Liver (tissue), 9 donors: ENCODE results near the gene IL17REL. TPM values are rescaled to one million over a fixed set of nuclear protein-coding genes. Genes with fewer than 3 reads are reported as not detected.
A peak's percentile ranks its signal among the peaks of the same experiment; 100 is the strongest.

Source experiments
- DNase-seq: peaks from one replicate; pipeline ENCODE4 v3.0.0-alpha.2; 2017; ENCODE audit warnings: low spot score
- H3K27ac ChIP-seq, 2 donors: one replicate each; pipeline ENCODE4 v1.7.0; 2013; ENCODE audit warnings: inconsistent platforms in 2 of 2, low read length in 2 of 2, control low read depth in 1 of 2, low read depth in 1 of 2, mild to moderate bottlenecking in 1 of 2
- H3K27me3 ChIP-seq, 4 donors: one replicate each; pipeline versions ENCODE4 v1.6.1 to v1.7.0; 2013; ENCODE audit warnings: low read length in 3 of 4, inconsistent platforms in 1 of 4, mild to moderate bottlenecking in 1 of 4, moderate library complexity in 1 of 4; ENCODE audit not compliant: control insufficient read depth in 4 of 4, insufficient read depth in 4 of 4
- H3K36me3 ChIP-seq, 4 donors: one replicate each; pipeline versions ENCODE4 v1.6.1 to v1.7.0; 2013; ENCODE audit warnings: low read length in 3 of 4, mild to moderate bottlenecking in 3 of 4, low read depth in 1 of 4, moderate library complexity in 1 of 4; ENCODE audit not compliant: control insufficient read depth in 4 of 4, insufficient read depth in 3 of 4
- H3K4me1 ChIP-seq, 4 donors: one replicate each; pipeline versions ENCODE4 v1.6.1 to v1.7.0; 2013; ENCODE audit warnings: low read length in 3 of 4, mild to moderate bottlenecking in 3 of 4, moderate library complexity in 1 of 4; ENCODE audit not compliant: control insufficient read depth in 4 of 4, insufficient read depth in 4 of 4
- H3K4me3 ChIP-seq, 3 donors: one replicate each; pipeline versions ENCODE4 v1.6.1 to v1.7.0; 2013; ENCODE audit warnings: low read length in 3 of 3, control low read depth in 1 of 3, low read depth in 1 of 3, mild to moderate bottlenecking in 1 of 3
- H3K9ac ChIP-seq, 2 donors: one replicate each; pipeline ENCODE4 v1.7.0; 2013; ENCODE audit warnings: low read length in 2 of 2, mild to moderate bottlenecking in 2 of 2, moderate library complexity in 2 of 2, control low read depth in 1 of 2, low read depth in 1 of 2
- H3K9me3 ChIP-seq, 4 donors: one replicate each; pipeline versions ENCODE4 v1.6.1 to v1.7.0; 2013; ENCODE audit warnings: low read length in 3 of 4; ENCODE audit not compliant: control insufficient read depth in 4 of 4
- EGR1 ChIP-seq, 2 donors: IDR thresholded peaks; 2 replicates each; pipeline ENCODE4 v1.6.1; 2016 to 2018; ENCODE audit warnings: antibody characterized with exemption in 2 of 2, low read depth in 2 of 2
- FOXA1 ChIP-seq: IDR thresholded peaks from 2 replicates; pipeline ENCODE4 v1.6.1; 2016; ENCODE audit warnings: antibody characterized with exemption
- FOXA2 ChIP-seq: IDR thresholded peaks from 2 replicates; pipeline ENCODE4 v1.6.1; 2016; ENCODE audit warnings: antibody characterized with exemption
- GABPA ChIP-seq, 2 donors: IDR thresholded peaks in 1 of 2; conservative IDR thresholded peaks in 1 of 2; 2 replicates each; pipeline ENCODE4 v1.6.1; 2016; ENCODE audit warnings: antibody characterized with exemption in 2 of 2, mild to moderate bottlenecking in 1 of 2, moderate library complexity in 1 of 2
- HNF4A ChIP-seq, 2 donors: conservative IDR thresholded peaks; 2 replicates each; pipeline ENCODE4 v1.6.1; 2016; ENCODE audit warnings: antibody characterized with exemption in 2 of 2, mild to moderate bottlenecking in 2 of 2
- HNF4G ChIP-seq: IDR thresholded peaks from 2 replicates; pipeline ENCODE4 v1.6.1; 2016; ENCODE audit warnings: antibody characterized with exemption
- JUND ChIP-seq, 2 donors: IDR thresholded peaks; 2 replicates each; pipeline ENCODE4 v1.6.1; 2016; ENCODE audit warnings: antibody characterized with exemption in 2 of 2
- NR2F2 ChIP-seq: IDR thresholded peaks from 2 replicates; pipeline ENCODE4 v1.6.1; 2016; ENCODE audit warnings: antibody characterized with exemption
- RAD21 ChIP-seq, 2 donors: IDR thresholded peaks; 2 replicates each; pipeline ENCODE4 v1.6.1; 2016; ENCODE audit warnings: antibody characterized with exemption in 2 of 2, mild to moderate bottlenecking in 2 of 2
- RXRA ChIP-seq, 2 donors: IDR thresholded peaks; 2 replicates each; pipeline ENCODE4 v1.6.1; 2017 to 2018; ENCODE audit warnings: antibody characterized with exemption in 2 of 2, mild to moderate bottlenecking in 1 of 2
- SP1 ChIP-seq: IDR thresholded peaks from 2 replicates; pipeline ENCODE4 v1.6.1; 2018; ENCODE audit warnings: antibody characterized with exemption, mild to moderate bottlenecking
- TAF1 ChIP-seq: conservative IDR thresholded peaks from 2 replicates; pipeline ENCODE4 v1.6.1; 2016; ENCODE audit warnings: antibody characterized with exemption, mild to moderate bottlenecking
- YY1 ChIP-seq: IDR thresholded peaks from 2 replicates; pipeline ENCODE4 v1.6.1; 2016; ENCODE audit warnings: antibody characterized with exemption, mild to moderate bottlenecking
- WGBS: extraction: QIAGEN DNeasy Blood & Tissue Kit; methylation state at CpG from one replicate; pipeline ENCODE4 v1.1.7; 2013; 5-methylcytosine and 5-hydroxymethylcytosine counted together
- polyA plus RNA-seq, 2 donors: library from polyadenylated mRNA; stranded (reverse) in 1 of 2; unstranded in 1 of 2; fragments of 200-250 nt in 1 of 2; fragments of >200 nt in 1 of 2; fragmentation: Nextera tagmentation in 1 of 2; extraction: Ambion mirVana in 1 of 2; gene quantifications; one replicate each; pipeline versions ENCODE4 v1.2.1 to v1.2.3, GENCODE V29; 2013 to 2015
- total RNA-seq, 2 donors: library from RNA; depleted of rRNA; stranded (reverse); fragments of >200 nt; gene quantifications; one replicate each; pipeline ENCODE4 v1.2.3, GENCODE V29; 2014
- TF ChIP-seq, protein P1 (sequence below): IDR thresholded peaks from 2 replicates; pipeline ENCODE4 v1.6.1; 2016; ENCODE audit warnings: antibody characterized with exemption, mild to moderate bottlenecking
- TF ChIP-seq, protein P2 (sequence below): IDR thresholded peaks from 2 replicates; pipeline ENCODE4 v1.6.1; 2016; ENCODE audit warnings: antibody characterized with exemption
- TF ChIP-seq, protein P3 (sequence below): IDR thresholded peaks from 2 replicates; pipeline ENCODE4 v1.6.1; 2016; ENCODE audit warnings: antibody characterized with exemption
- TF ChIP-seq, protein P4 (sequence below): IDR thresholded peaks from 2 replicates; pipeline ENCODE4 v1.6.1; 2016; ENCODE audit warnings: antibody characterized with exemption
- TF ChIP-seq, protein P5 (sequence below): fragments of 150-350 bp; IDR thresholded peaks from 2 replicates; pipeline ENCODE4 v1.5.1; 2017; ENCODE audit warnings: improper control_type of control experiment, low read depth, low read length; ENCODE audit not compliant: missing input control
- donor health status: healthy.
- donor health status: healthy.
- donor health status: healthy.
- donor health status: healthy.
- donor health status: healthy.

The IL17REL gene
- total and polyA plus RNA-seq, 4 donors = under 0.01 TPM; not detected in 3

DNA sequence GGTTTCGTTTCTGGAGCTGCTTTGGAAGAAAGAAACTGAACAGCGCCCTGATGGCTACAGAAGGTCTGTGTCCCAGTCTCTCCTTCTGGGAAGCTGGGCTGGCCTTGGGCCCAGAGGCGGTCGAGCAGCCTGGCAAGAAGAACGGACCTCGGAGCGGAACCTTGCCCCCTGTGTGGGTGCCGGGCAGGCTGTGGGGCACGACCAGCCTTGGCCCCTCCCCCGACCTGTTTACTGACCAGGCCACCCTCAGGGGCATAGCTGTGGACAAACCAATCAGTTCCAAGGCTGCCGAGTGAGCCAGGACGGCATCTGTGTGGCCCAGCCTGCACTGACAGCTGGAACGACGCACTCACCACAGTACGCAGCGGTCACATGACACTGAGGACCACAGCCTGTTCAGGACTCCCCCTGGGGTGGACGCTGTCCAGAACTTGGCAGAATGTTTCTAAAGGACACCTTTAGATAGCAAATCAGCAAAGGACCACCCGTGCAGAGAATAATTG, 44.8 kb downstream of the IL17REL start:
- TF ChIP-seq, protein P1, sequence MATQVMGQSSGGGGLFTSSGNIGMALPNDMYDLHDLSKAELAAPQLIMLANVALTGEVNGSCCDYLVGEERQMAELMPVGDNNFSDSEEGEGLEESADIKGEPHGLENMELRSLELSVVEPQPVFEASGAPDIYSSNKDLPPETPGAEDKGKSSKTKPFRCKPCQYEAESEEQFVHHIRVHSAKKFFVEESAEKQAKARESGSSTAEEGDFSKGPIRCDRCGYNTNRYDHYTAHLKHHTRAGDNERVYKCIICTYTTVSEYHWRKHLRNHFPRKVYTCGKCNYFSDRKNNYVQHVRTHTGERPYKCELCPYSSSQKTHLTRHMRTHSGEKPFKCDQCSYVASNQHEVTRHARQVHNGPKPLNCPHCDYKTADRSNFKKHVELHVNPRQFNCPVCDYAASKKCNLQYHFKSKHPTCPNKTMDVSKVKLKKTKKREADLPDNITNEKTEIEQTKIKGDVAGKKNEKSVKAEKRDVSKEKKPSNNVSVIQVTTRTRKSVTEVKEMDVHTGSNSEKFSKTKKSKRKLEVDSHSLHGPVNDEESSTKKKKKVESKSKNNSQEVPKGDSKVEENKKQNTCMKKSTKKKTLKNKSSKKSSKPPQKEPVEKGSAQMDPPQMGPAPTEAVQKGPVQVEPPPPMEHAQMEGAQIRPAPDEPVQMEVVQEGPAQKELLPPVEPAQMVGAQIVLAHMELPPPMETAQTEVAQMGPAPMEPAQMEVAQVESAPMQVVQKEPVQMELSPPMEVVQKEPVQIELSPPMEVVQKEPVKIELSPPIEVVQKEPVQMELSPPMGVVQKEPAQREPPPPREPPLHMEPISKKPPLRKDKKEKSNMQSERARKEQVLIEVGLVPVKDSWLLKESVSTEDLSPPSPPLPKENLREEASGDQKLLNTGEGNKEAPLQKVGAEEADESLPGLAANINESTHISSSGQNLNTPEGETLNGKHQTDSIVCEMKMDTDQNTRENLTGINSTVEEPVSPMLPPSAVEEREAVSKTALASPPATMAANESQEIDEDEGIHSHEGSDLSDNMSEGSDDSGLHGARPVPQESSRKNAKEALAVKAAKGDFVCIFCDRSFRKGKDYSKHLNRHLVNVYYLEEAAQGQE = peak; percentile 77
- TF ChIP-seq HNF4A (conservative IDR thresholded peaks at IDR 0.05) = peak; percentile 94 to 96
- TF ChIP-seq, protein P2, sequence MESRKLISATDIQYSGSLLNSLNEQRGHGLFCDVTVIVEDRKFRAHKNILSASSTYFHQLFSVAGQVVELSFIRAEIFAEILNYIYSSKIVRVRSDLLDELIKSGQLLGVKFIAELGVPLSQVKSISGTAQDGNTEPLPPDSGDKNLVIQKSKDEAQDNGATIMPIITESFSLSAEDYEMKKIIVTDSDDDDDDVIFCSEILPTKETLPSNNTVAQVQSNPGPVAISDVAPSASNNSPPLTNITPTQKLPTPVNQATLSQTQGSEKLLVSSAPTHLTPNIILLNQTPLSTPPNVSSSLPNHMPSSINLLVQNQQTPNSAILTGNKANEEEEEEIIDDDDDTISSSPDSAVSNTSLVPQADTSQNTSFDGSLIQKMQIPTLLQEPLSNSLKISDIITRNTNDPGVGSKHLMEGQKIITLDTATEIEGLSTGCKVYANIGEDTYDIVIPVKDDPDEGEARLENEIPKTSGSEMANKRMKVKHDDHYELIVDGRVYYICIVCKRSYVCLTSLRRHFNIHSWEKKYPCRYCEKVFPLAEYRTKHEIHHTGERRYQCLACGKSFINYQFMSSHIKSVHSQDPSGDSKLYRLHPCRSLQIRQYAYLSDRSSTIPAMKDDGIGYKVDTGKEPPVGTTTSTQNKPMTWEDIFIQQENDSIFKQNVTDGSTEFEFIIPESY = peak; percentile 58
- TF ChIP-seq FOXA1 = peak; percentile 83
- peak in 1 of 2 donors; percentile 18 for TF ChIP-seq GABPA (IDR thresholded peaks at IDR 0.05 in 1 of 2, conservative IDR thresholded peaks at IDR 0.05 in 1 of 2)
- peak; percentile 43 for TF ChIP-seq TAF1
- TF ChIP-seq EGR1 (IDR thresholded peaks at IDR 0.05; ENCODE audit: low read depth in 2 of 2) = peak; percentile 25 to 27
- TF ChIP-seq NR2F2 = peak; percentile 94
- TF ChIP-seq FOXA2 = peak; percentile 69
- TF ChIP-seq JUND (IDR thresholded peaks at IDR 0.05) = peak; percentile 33 to 82
- peak; percentile 54 for TF ChIP-seq YY1
- TF ChIP-seq HNF4G = peak; percentile 90
- TF ChIP-seq, protein P3, sequence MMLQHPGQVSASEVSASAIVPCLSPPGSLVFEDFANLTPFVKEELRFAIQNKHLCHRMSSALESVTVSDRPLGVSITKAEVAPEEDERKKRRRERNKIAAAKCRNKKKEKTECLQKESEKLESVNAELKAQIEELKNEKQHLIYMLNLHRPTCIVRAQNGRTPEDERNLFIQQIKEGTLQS = peak; percentile 29
- TF ChIP-seq, protein P4, sequence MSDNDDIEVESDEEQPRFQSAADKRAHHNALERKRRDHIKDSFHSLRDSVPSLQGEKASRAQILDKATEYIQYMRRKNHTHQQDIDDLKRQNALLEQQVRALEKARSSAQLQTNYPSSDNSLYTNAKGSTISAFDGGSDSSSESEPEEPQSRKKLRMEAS = peak; percentile 86
- peak; percentile 94 to 95 for TF ChIP-seq RXRA (IDR thresholded peaks at IDR 0.05)
- TF ChIP-seq SP1 = peak; percentile 98
- peak; percentile 30 to 48 for TF ChIP-seq RAD21 (IDR thresholded peaks at IDR 0.05)
- TF ChIP-seq, protein P5, sequence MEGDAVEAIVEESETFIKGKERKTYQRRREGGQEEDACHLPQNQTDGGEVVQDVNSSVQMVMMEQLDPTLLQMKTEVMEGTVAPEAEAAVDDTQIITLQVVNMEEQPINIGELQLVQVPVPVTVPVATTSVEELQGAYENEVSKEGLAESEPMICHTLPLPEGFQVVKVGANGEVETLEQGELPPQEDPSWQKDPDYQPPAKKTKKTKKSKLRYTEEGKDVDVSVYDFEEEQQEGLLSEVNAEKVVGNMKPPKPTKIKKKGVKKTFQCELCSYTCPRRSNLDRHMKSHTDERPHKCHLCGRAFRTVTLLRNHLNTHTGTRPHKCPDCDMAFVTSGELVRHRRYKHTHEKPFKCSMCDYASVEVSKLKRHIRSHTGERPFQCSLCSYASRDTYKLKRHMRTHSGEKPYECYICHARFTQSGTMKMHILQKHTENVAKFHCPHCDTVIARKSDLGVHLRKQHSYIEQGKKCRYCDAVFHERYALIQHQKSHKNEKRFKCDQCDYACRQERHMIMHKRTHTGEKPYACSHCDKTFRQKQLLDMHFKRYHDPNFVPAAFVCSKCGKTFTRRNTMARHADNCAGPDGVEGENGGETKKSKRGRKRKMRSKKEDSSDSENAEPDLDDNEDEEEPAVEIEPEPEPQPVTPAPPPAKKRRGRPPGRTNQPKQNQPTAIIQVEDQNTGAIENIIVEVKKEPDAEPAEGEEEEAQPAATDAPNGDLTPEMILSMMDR = no peak
- no peaks in the 10 kb centered on the region for H3K27me3 ChIP-seq
- H3K36me3 ChIP-seq = peaks cover 0 to 10% (median 3%) of the 10 kb centered on the region in 4 donors
- 19% methylated on average over 18 of the region's 18 CpGs for WGBS
- peak overlapping the region; percentile 95 to 99 for H3K27ac ChIP-seq
- peak overlapping the region; percentile 68 for H3K9ac ChIP-seq
- peaks cover 44 to 87% (median 65%) of the 10 kb centered on the region in 4 donors for H3K4me1 ChIP-seq
- DNase-seq = no peak
- H3K9me3 ChIP-seq = no peaks in the 10 kb centered on the region
- peak overlapping the region; percentile 1 to 32 (median 2) for H3K4me3 ChIP-seq
